ENCODE data around the gene KCTD16. TPM values are rescaled to one million over a fixed set of nuclear protein-coding genes. Genes with fewer than 3 reads are reported as not detected.

Gene KCTD16
- total RNA-seq, 6 experiments from 2014 or later: under 0.01 to 0.02 (median 0.02) TPM; not detected in 3

DNA sequence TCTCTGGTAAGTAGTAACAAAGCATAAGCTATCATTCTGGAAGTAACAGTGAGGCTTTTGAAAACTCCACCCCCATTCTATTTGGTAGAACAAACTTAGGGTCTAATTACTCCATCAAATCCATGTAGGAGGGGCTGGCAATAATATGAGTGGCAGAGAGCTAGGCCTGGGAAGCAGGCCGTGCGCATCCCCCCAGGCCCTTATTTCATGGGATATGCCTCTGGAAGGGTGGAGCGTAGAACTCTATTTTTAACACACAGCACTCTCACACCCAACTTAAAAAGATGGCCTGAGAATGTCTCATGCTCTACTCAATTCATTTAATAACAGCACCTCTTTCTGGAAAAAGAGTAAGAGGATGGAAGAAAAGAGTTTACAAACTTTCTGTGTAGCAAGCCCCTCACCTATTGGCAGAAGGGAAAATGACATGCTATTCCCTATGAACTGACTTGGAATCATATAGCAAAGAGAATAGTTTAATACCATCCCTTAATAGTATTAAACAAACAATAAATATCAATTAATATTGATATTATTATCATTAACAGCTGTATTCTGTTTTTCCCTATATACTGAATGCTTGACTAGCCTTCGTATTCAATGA, 233.2 kb downstream of the KCTD16 start:
- Histone ChIP-seq H3K27ac (no peak overlapping the region), H3K36me3 (no peaks in the 10 kb centered on the region), H3K4me1 (no peaks in the 10 kb centered on the region), H3K9me3 (no peaks in the 10 kb centered on the region), H3K27me3 (no peaks in the 10 kb centered on the region), H3K4me3 (no peak overlapping the region)
- ATAC-seq (no peak), DNase-seq (no peak)
- intact Hi-C loops (cut with DNase I): no loop called here
- WGBS (ENCODE audit: insufficient coverage, low coverage, low lambda C conversion rate, missing lambda C conversion rate): 78% methylated on average over 4 of the region's 4 CpGs
- TF ChIP-seq, protein P1, sequence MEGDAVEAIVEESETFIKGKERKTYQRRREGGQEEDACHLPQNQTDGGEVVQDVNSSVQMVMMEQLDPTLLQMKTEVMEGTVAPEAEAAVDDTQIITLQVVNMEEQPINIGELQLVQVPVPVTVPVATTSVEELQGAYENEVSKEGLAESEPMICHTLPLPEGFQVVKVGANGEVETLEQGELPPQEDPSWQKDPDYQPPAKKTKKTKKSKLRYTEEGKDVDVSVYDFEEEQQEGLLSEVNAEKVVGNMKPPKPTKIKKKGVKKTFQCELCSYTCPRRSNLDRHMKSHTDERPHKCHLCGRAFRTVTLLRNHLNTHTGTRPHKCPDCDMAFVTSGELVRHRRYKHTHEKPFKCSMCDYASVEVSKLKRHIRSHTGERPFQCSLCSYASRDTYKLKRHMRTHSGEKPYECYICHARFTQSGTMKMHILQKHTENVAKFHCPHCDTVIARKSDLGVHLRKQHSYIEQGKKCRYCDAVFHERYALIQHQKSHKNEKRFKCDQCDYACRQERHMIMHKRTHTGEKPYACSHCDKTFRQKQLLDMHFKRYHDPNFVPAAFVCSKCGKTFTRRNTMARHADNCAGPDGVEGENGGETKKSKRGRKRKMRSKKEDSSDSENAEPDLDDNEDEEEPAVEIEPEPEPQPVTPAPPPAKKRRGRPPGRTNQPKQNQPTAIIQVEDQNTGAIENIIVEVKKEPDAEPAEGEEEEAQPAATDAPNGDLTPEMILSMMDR (IDR thresholded peaks at IDR 0.05): no peak
- TF ChIP-seq POLR2A (IDR thresholded peaks at IDR 0.05): no peak

DNA sequence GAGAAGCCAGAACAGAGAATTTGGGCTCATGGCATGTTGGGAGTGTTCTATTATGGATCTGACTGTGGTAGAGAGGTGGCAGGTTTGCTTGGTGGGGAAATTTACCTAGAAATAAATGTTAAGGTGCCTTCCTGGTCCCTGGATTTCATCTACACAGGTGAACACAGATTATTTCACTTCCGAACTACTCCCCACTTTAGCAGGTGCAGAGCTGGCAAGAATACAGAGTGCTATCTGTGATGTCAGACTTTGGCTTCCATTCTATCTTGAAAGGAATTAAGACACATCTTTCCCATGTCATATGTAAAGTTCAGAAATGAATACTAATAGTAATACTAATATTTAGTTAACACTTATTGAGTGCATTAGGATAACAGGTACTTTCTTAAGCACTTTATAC, 234.0 kb downstream of the KCTD16 start:
- intact Hi-C loops (cut with DNase I): no loop called here
- no peaks in the 10 kb centered on the region for H3K4me1 ChIP-seq
- ATAC-seq: no peak
- WGBS (ENCODE audit: insufficient coverage, low coverage, low lambda C conversion rate, missing lambda C conversion rate): 80% methylated on average over 1 of the region's 1 CpG
- H3K4me3 ChIP-seq: no peak overlapping the region
- no peaks in the 10 kb centered on the region for H3K9me3 ChIP-seq
- no peaks in the 10 kb centered on the region for H3K27me3 ChIP-seq
- H3K27ac ChIP-seq: no peak overlapping the region
- H3K36me3 ChIP-seq: no peaks in the 10 kb centered on the region
- no peak for DNase-seq
- TF ChIP-seq, protein P1 (IDR thresholded peaks at IDR 0.05): no peak
- TF ChIP-seq POLR2A (IDR thresholded peaks at IDR 0.05): no peak

DNA sequence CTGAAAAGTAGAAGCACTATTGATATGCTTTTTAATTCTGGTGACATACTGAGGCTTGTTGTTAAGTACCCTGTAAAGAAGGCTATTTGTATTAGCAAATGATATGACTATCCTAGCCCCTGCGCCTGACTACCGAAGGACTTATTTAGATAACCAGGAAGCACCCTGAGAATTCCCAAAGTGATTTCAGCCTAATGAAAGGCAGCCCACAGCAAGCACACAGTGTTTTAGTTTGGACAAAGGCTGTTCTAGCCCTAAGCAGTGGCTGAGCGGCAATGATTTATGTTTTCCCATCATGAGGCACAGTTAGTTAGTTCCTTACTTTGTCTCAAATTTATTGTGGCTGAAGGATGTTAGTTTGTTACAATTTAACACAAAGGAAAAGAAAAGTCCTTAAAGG, 235.3 kb downstream of the KCTD16 start:
- TF ChIP-seq POLR2A (IDR thresholded peaks at IDR 0.05): no peak
- TF ChIP-seq, protein P1 (IDR thresholded peaks at IDR 0.05): no peak
- no peak overlapping the region for H3K4me3 ChIP-seq
- DNase-seq: no peak
- no peak overlapping the region for H3K27ac ChIP-seq
- H3K36me3 ChIP-seq: no peaks in the 10 kb centered on the region
- ATAC-seq: no peak
- intact Hi-C loops (cut with DNase I): no loop called here
- H3K27me3 ChIP-seq: no peaks in the 10 kb centered on the region
- WGBS (ENCODE audit: insufficient coverage, low coverage, low lambda C conversion rate, missing lambda C conversion rate): 50% methylated on average over 3 of the region's 3 CpGs
- no peaks in the 10 kb centered on the region for H3K4me1 ChIP-seq
- H3K9me3 ChIP-seq: no peaks in the 10 kb centered on the region

DNA sequence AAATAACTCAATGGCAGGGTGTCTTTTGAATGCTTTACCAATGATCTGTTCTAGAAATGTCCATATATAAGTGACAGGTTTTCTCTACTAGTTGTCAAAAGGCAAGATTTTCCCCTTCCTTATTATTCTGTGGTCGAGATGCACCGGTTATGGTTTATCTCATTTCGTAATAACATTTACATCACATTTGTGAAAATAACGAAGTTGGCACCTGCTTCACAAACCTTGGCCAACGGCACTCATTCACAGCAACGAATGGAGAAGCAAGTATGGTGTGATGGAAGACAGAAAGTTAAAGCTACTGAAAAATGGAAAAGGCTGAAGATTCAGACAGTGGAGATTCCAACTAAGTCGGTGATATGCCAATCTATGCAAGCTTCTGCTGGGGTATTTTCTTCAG, 235.8 kb downstream of the KCTD16 start:
- Histone ChIP-seq H3K27me3 (no peaks in the 10 kb centered on the region), H3K27ac (no peak overlapping the region), H3K36me3 (no peaks in the 10 kb centered on the region), H3K4me1 (no peaks in the 10 kb centered on the region), H3K4me3 (no peak overlapping the region), H3K9me3 (no peaks in the 10 kb centered on the region)
- intact Hi-C loops (cut with DNase I): no loop called here
- ATAC-seq (no peak), DNase-seq (no peak)
- WGBS (ENCODE audit: insufficient coverage, low coverage, low lambda C conversion rate, missing lambda C conversion rate): 50% methylated on average over 7 of the region's 7 CpGs
- TF ChIP-seq, protein P1 (IDR thresholded peaks at IDR 0.05): no peak
- TF ChIP-seq POLR2A (IDR thresholded peaks at IDR 0.05): no peak

Data from right lobe of liver (tissue), 6 donors.